ENCODE measurements around the gene NANS.
"Not testable (repeated sequence)": the region's sequence is repeated elsewhere in the genome, so short reads cannot be mapped to it uniquely, and the experiment has no call there.

Gene NANS

GRCh38 chr9:98107926-98108325, 51.4 kb downstream of the NANS start:
- Histone ChIP-seq H3K27ac (no peak overlapping the region), H3K27me3 (ENCODE audit: insufficient read depth, low read depth, severe bottlenecking) (no peaks in the 10 kb centered on the region), H3K4me3 (ENCODE audit: low read depth, low read length) (no peak overlapping the region), H3K9me3 (ENCODE audit: severe bottlenecking) (no peaks in the 10 kb centered on the region), H3K36me3 (peaks cover 26% of the 10 kb centered on the region)
- no peak for DNase-seq
- TF ChIP-seq CTCF (IDR thresholded peaks at IDR 0.05; ENCODE audit: low read depth, low read length) = no peak

GRCh38 chr9:98108531-98109031, 52.0 kb downstream of the NANS start:
- H3K4me3 ChIP-seq (ENCODE audit: low read depth, low read length) = no peak overlapping the region
- no peak for DNase-seq
- no peak for TF ChIP-seq CTCF (IDR thresholded peaks at IDR 0.05; ENCODE audit: low read depth, low read length)
- no peaks in the 10 kb centered on the region for H3K9me3 ChIP-seq (ENCODE audit: severe bottlenecking)
- peaks cover 26% of the 10 kb centered on the region for H3K36me3 ChIP-seq
- H3K27me3 ChIP-seq (ENCODE audit: insufficient read depth, low read depth, severe bottlenecking) = no peaks in the 10 kb centered on the region
- H3K27ac ChIP-seq = no peak overlapping the region

GRCh38 chr9:98109052-98109451, 52.5 kb downstream of the NANS start:
- TF ChIP-seq CTCF (IDR thresholded peaks at IDR 0.05; ENCODE audit: low read depth, low read length) = no peak
- Histone ChIP-seq H3K4me3 (ENCODE audit: low read depth, low read length) (no peak overlapping the region), H3K27ac (no peak overlapping the region), H3K9me3 (ENCODE audit: severe bottlenecking) (no peaks in the 10 kb centered on the region), H3K27me3 (ENCODE audit: insufficient read depth, low read depth, severe bottlenecking) (no peaks in the 10 kb centered on the region), H3K36me3 (peaks cover 26% of the 10 kb centered on the region)
- DNase-seq = no peak

- H3K27me3 ChIP-seq (ENCODE audit: insufficient read depth, low read depth, severe bottlenecking); H3K27ac ChIP-seq; DNase-seq; H3K9me3 ChIP-seq (ENCODE audit: severe bottlenecking); H3K36me3 ChIP-seq; H3K4me3 ChIP-seq (ENCODE audit: low read depth, low read length): not testable (repeated sequence)
These were observed 60.6 kb downstream of the NANS start for GRCh38 chr9:98117097-98117496.

- TF ChIP-seq CTCF (IDR thresholded peaks at IDR 0.05; ENCODE audit: low read depth, low read length) = peak; percentile 62; the same call in 1 of the 2 replicates
- peak overlapping the region; percentile 48 for H3K27ac ChIP-seq
- H3K9me3 ChIP-seq (ENCODE audit: severe bottlenecking) = no peaks in the 10 kb centered on the region
- peaks cover 4% of the 10 kb centered on the region for H3K36me3 ChIP-seq
- H3K4me3 ChIP-seq (ENCODE audit: low read depth, low read length) = peak overlapping the region; percentile 75
- H3K27me3 ChIP-seq (ENCODE audit: insufficient read depth, low read depth, severe bottlenecking) = no peaks in the 10 kb centered on the region
- peak; percentile 80 for DNase-seq
These were observed 61.6 kb downstream of the NANS start for GRCh38 chr9:98117984-98118639.

- peaks cover 5% of the 10 kb centered on the region for H3K36me3 ChIP-seq
- peak; percentile 61 for TF ChIP-seq CTCF (IDR thresholded peaks at IDR 0.05; ENCODE audit: low read depth, low read length)
- no peaks in the 10 kb centered on the region for H3K27me3 ChIP-seq (ENCODE audit: insufficient read depth, low read depth, severe bottlenecking)
- H3K4me3 ChIP-seq (ENCODE audit: low read depth, low read length) = peak within 1 kb of the TSS; percentile 75
- peak within 1 kb of the TSS; percentile 48 for H3K27ac ChIP-seq
- H3K9me3 ChIP-seq (ENCODE audit: severe bottlenecking) = no peaks in the 10 kb centered on the region
- peak; percentile 74 for DNase-seq
These were observed 62.4 kb downstream of the NANS start, which contains the start of gene TRIM14 for GRCh38 chr9:98118640-98119601. TRIM14 (minus strand) TSS chr9:98119222; CDS start chr9:98119188, 34 bp downstream.
